Activated T-cell treated with anti-CD3 and anti-CD28 coated beads for 1 hour (primary cell): ENCODE data around the gene SUFU.
A peak's percentile ranks its signal among the peaks of the same experiment; 100 is the strongest.
"Not testable (repeated sequence)": the region's sequence is repeated elsewhere in the genome, so short reads cannot be mapped to it uniquely, and the experiment has no call there.

Experiments used
- DNase-seq: peaks from one replicate; pipeline ENCODE4 v3.0.0-alpha.2; 2020; ENCODE audit warnings: low read depth

SUFU gene

GRCh38 chr10:102503264-102504178 is at the start of gene SUFU:
Gene SUFU (plus strand): TSS chr10:102503972. CDS start chr10:102504153, 181 bp downstream.
- peak; percentile 98 for DNase-seq

GRCh38 chr10:102454662-102455487 is 48.9 kb upstream of the SUFU start:
- DNase-seq: not testable (repeated sequence)

GRCh38 chr10:102455893-102456471 is 47.8 kb upstream of the SUFU start:
- DNase-seq: no peak

GRCh38 chr10:102457591-102458150 is 46.1 kb upstream of the SUFU start:
- DNase-seq: no peak

GRCh38 chr10:102458656-102459055 is 45.1 kb upstream of the SUFU start:
- no peak for DNase-seq

- no peak for DNase-seq
Observed at GRCh38 chr10:102460836-102461186, 43.0 kb upstream of the SUFU start.

GRCh38 chr10:102461187-102462054 is 42.4 kb upstream of the SUFU start:
- DNase-seq: peak; percentile 93

GRCh38 chr10:102462512-102463054 is 41.2 kb upstream of the SUFU start:
- no peak for DNase-seq

GRCh38 chr10:102463983-102464382 is 39.8 kb upstream of the SUFU start:
- DNase-seq: no peak

- DNase-seq: no peak
Observed at GRCh38 chr10:102465466-102465865, 38.3 kb upstream of the SUFU start.

- no peak for DNase-seq
Observed at GRCh38 chr10:102467318-102467717, 36.5 kb upstream of the SUFU start.

GRCh38 chr10:102467971-102468438 is 35.8 kb upstream of the SUFU start:
- DNase-seq: no peak

GRCh38 chr10:102468683-102469082 is 35.1 kb upstream of the SUFU start:
- DNase-seq: no peak

- no peak for DNase-seq
Observed at GRCh38 chr10:102470579-102471546, 32.9 kb upstream of the SUFU start.

GRCh38 chr10:102473445-102474331 is 30.1 kb upstream of the SUFU start:
- DNase-seq: peak; percentile 13

- no peak for DNase-seq
Observed at GRCh38 chr10:102475451-102476040, 28.2 kb upstream of the SUFU start.

GRCh38 chr10:102476466-102477141 is 27.2 kb upstream of the SUFU start:
- DNase-seq: no peak

GRCh38 chr10:102479651-102480050 is 24.1 kb upstream of the SUFU start:
- DNase-seq: no peak
